Mesendoderm (in vitro differentiated cells): ENCODE data around the gene ZCCHC4. TPM values are rescaled to one million over a fixed set of nuclear protein-coding genes. Genes with fewer than 3 reads are reported as not detected.

Source experiments
- DNase-seq: peaks from one replicate; pipeline ENCODE4 v3.0.0; 2013
- H2AK5ac ChIP-seq: 2 replicates; pipeline ENCODE4 v1.6.1; 2013; ENCODE audit warnings: low read length, inconsistent platforms
- H2BK120ac ChIP-seq: 2 replicates; pipeline ENCODE4 v1.6.1; 2013; ENCODE audit warnings: low read depth, mild to moderate bottlenecking, low read length, moderate library complexity, mixed read lengths
- H2BK15ac ChIP-seq: replicated peaks from 2 replicates; pipeline ENCODE4 v1.6.1; 2013; ENCODE audit warnings: low read depth, mild to moderate bottlenecking, moderate library complexity
- H2BK5ac ChIP-seq: 2 replicates; pipeline ENCODE4 v1.6.1; 2013; ENCODE audit warnings: low read length, inconsistent platforms
- H3K18ac ChIP-seq: 2 replicates; pipeline ENCODE4 v1.6.1; 2013; ENCODE audit warnings: mild to moderate bottlenecking, low read length, mixed read lengths
- H3K23ac ChIP-seq: one replicate; pipeline ENCODE4 v1.6.1; 2013; ENCODE audit warnings: low read length
- H3K27ac ChIP-seq: 2 replicates; pipeline ENCODE4 v1.5.1; 2013; ENCODE audit warnings: low read depth, mild to moderate bottlenecking, inconsistent platforms, low read length, moderate library complexity
- H3K27me3 ChIP-seq: 2 replicates; pipeline ENCODE4 v1.6.1; 2013; ENCODE audit warnings: low read length, control low read depth, mild to moderate bottlenecking, inconsistent platforms; ENCODE audit not compliant: insufficient read depth, poor library complexity
- H3K36me3 ChIP-seq: 2 replicates; pipeline ENCODE4 v1.6.1; 2013; ENCODE audit warnings: low read length, inconsistent platforms; ENCODE audit not compliant: control insufficient read depth, insufficient read depth
- H3K4ac ChIP-seq: one replicate; pipeline ENCODE4 v1.6.1; 2013; ENCODE audit warnings: low read depth, mild to moderate bottlenecking, low read length, moderate library complexity
- H3K4me1 ChIP-seq: 2 replicates; pipeline ENCODE4 v1.6.1; 2013; ENCODE audit warnings: low read depth, low read length, inconsistent platforms; ENCODE audit not compliant: control insufficient read depth
- H3K4me2 ChIP-seq: 2 replicates; pipeline ENCODE4 v1.6.1; 2013; ENCODE audit warnings: low read length
- H3K4me3 ChIP-seq: 2 replicates; pipeline ENCODE4 v1.5.1; 2013; ENCODE audit warnings: mild to moderate bottlenecking, low read length
- H3K56ac ChIP-seq: one replicate; pipeline ENCODE4 v1.6.1; 2013; ENCODE audit warnings: low read length
- H3K79me1 ChIP-seq: 2 replicates; pipeline ENCODE4 v1.6.1; 2013; ENCODE audit warnings: low read length, inconsistent platforms
- H3K79me2 ChIP-seq: 2 replicates; pipeline ENCODE4 v1.6.1; 2013; ENCODE audit warnings: mild to moderate bottlenecking, low read length; ENCODE audit not compliant: control insufficient read depth, insufficient read depth
- H3K9ac ChIP-seq: 2 replicates; pipeline ENCODE4 v1.6.1; 2013; ENCODE audit warnings: low read length, inconsistent platforms
- H4K5ac ChIP-seq: one replicate; pipeline ENCODE4 v1.6.1; 2013; ENCODE audit warnings: low read length
- H4K8ac ChIP-seq: one replicate; pipeline ENCODE4 v1.6.1; 2013; ENCODE audit warnings: low read depth, mild to moderate bottlenecking, control low read depth, low read length, moderate library complexity
- WGBS: extraction: QIAGEN DNeasy Blood & Tissue Kit; methylation state at CpG from one replicate; pipeline ENCODE4 v1.1.7; 2013; ENCODE audit warnings: low lambda C conversion rate, missing lambda C conversion rate; ENCODE audit not compliant: insufficient coverage; ENCODE audit errors: extremely low coverage; 5-methylcytosine and 5-hydroxymethylcytosine counted together
- polyA plus RNA-seq, 2 experiments: library from polyadenylated mRNA; stranded (reverse); fragments of 200-250 nt; gene quantifications; one replicate each; pipeline ENCODE4 v1.2.3, GENCODE V29; 2013

ZCCHC4 gene
- 7.1 TPM for polyA plus RNA-seq (2013, experiment 1 of 2)
- 7.2 TPM for polyA plus RNA-seq (2013, experiment 2 of 2)

DNA sequence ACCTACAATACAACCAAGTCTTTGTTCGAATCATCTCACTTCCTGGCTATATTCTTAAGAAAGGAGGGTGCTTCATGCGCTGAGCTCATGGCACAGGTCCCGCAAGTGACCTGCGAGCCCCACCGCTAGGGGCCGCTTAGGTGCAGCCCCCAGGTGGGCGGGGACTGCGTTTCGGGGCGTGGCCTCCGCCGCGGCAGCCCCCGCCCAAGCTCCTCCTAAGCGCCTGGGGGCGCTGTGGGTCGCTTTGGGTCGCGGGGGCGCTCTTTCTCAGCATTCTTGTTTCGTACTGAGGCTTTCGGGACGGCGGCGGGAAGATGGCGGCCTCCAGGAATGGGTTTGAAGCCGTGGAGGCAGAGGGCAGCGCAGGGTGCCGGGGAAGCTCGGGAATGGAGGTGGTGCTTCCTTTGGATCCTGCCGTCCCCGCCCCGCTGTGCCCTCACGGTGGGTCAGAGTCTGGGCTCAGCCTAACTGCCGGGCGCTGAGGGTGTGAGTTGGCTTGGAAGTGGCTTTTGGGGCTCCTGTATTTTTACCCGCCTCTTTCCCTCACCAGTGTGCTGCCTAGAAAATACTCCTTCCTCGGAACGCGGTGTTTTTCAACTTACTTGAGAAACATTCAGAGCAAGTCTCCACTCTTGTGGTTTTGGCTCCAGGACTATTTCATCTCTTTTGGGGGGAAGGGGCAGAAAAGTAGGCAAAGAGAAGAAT is at the start of gene ZCCHC4:
TSS of gene ZCCHC4 (plus strand) at position 279 of the 705 bp plus-strand sequence. CDS start at position 315, 36 bp downstream.
- H3K79me2 ChIP-seq: no peaks in the 10 kb centered on the region
- peaks cover 3% of the 10 kb centered on the region for H3K79me1 ChIP-seq
- no peaks in the 10 kb centered on the region for H3K4me1 ChIP-seq
- no peak within 1 kb of the TSS for H2BK15ac ChIP-seq
- DNase-seq: peak; percentile 92
- no peak within 1 kb of the TSS for H2AK5ac ChIP-seq
- H3K4ac ChIP-seq: no peak within 1 kb of the TSS
- H3K27ac ChIP-seq: peak within 1 kb of the TSS; percentile 74
- H3K23ac ChIP-seq: no peak within 1 kb of the TSS
- H3K4me2 ChIP-seq: peak within 1 kb of the TSS; percentile 54
- peak within 1 kb of the TSS; percentile 76 for H3K4me3 ChIP-seq
- H2BK5ac ChIP-seq: no peak within 1 kb of the TSS
- H3K27me3 ChIP-seq: no peaks in the 10 kb centered on the region
- WGBS: no CpG with 5 or more reads among the region's 40 CpGs
- H3K36me3 ChIP-seq: no peaks in the 10 kb centered on the region
- H3K56ac ChIP-seq: peak within 1 kb of the TSS; percentile 94
- H4K8ac ChIP-seq: no peak within 1 kb of the TSS
- no peak within 1 kb of the TSS for H4K5ac ChIP-seq
- peak within 1 kb of the TSS; percentile 82 for H3K9ac ChIP-seq
- H3K18ac ChIP-seq: no peak within 1 kb of the TSS
- H2BK120ac ChIP-seq: no peak within 1 kb of the TSS

DNA sequence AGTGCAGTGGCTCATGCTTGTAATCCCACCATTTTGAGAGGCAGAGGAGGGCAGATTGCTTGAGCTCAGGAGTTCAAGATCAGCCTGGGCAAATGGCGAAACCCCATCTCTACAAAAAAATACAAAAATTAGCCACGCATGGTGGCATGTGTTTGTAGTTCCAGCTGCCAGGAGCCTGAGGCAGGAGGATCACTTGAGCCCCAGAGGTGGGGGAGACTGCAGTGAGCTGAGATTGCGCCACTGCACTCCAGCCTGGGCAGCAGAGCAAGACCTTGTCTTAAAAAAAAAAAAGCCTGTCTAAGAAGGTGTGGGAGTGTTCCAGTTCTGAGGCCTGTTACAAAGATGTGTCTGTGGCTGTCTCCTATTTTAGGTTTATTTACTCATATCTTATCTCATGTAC is 40.7 kb upstream of the ZCCHC4 start:
- H4K8ac ChIP-seq: no peak overlapping the region
- no peak overlapping the region for H3K4me2 ChIP-seq
- no peak overlapping the region for H4K5ac ChIP-seq
- H3K27ac ChIP-seq: no peak overlapping the region
- H2BK15ac ChIP-seq: no peak overlapping the region
- H3K27me3 ChIP-seq: no peaks in the 10 kb centered on the region
- H3K18ac ChIP-seq: no peak overlapping the region
- no peak overlapping the region for H2BK5ac ChIP-seq
- DNase-seq: no peak
- no CpG with 5 or more reads among the region's 3 CpGs for WGBS
- no peak overlapping the region for H2AK5ac ChIP-seq
- no peak overlapping the region for H3K9ac ChIP-seq
- H3K23ac ChIP-seq: no peak overlapping the region
- H3K79me2 ChIP-seq: no peaks in the 10 kb centered on the region
- no peak overlapping the region for H3K4ac ChIP-seq
- H3K79me1 ChIP-seq: no peaks in the 10 kb centered on the region
- H3K56ac ChIP-seq: no peak overlapping the region
- H3K36me3 ChIP-seq: no peaks in the 10 kb centered on the region
- no peak overlapping the region for H2BK120ac ChIP-seq
- H3K4me3 ChIP-seq: no peak overlapping the region
- no peaks in the 10 kb centered on the region for H3K4me1 ChIP-seq

DNA sequence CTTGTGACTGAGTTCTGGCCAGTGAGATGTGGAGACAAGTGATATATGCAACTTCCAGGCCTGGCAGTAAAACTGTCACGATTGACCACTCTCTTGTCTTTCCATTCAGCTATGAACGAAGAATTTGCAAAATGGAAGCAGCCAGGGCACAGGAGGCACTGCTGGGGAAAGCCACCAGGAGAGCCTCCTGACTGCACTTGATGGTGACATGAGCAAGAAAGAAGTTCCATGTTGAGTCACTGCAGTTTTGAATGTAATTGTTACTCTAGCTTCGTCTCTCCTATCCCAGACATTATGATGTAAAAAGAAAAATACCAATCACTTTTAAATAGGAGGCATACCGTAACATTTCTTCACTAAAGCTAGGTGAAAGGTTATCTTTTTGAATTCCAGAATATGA is 32.4 kb upstream of the ZCCHC4 start:
- no peak overlapping the region for H2BK15ac ChIP-seq
- no peak overlapping the region for H4K8ac ChIP-seq
- H3K18ac ChIP-seq: no peak overlapping the region
- WGBS: no CpG with 5 or more reads among the region's 4 CpGs
- no peak for DNase-seq
- no peaks in the 10 kb centered on the region for H3K79me2 ChIP-seq
- no peak overlapping the region for H2BK5ac ChIP-seq
- no peak overlapping the region for H3K4me3 ChIP-seq
- H2BK120ac ChIP-seq: no peak overlapping the region
- H3K27me3 ChIP-seq: no peaks in the 10 kb centered on the region
- no peak overlapping the region for H2AK5ac ChIP-seq
- no peaks in the 10 kb centered on the region for H3K79me1 ChIP-seq
- H3K4me1 ChIP-seq: no peaks in the 10 kb centered on the region
- no peak overlapping the region for H4K5ac ChIP-seq
- H3K56ac ChIP-seq: no peak overlapping the region
- H3K36me3 ChIP-seq: no peaks in the 10 kb centered on the region
- no peak overlapping the region for H3K27ac ChIP-seq
- no peak overlapping the region for H3K9ac ChIP-seq
- no peak overlapping the region for H3K4ac ChIP-seq
- no peak overlapping the region for H3K4me2 ChIP-seq
- H3K23ac ChIP-seq: no peak overlapping the region

DNA sequence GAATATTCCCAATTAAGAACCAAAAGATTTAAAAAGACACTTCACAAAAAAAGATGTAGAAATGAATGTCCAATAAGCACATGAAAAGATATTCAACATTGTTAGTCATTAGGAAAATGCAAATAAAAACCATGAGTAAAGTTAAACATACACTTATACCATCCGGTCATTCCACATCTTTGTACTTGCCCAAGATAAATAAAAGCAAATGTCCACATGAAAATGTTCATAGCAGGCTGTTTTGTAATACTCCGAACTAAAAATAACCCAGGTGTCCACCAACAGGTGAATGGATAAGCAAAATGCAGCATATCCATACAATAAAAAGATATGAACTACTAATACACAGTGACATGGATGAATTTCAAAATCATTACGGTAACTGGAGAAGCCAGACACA is 28.6 kb upstream of the ZCCHC4 start:
- no peak for DNase-seq
- Histone ChIP-seq H3K9ac (no peak overlapping the region), H4K8ac (no peak overlapping the region), H3K27me3 (no peaks in the 10 kb centered on the region), H3K4ac (no peak overlapping the region), H3K79me1 (no peaks in the 10 kb centered on the region), H2BK15ac (no peak overlapping the region), H3K4me2 (no peak overlapping the region), H3K4me1 (no peaks in the 10 kb centered on the region), H2BK120ac (no peak overlapping the region), H3K27ac (no peak overlapping the region), H3K36me3 (no peaks in the 10 kb centered on the region), H4K5ac (no peak overlapping the region), H3K23ac (no peak overlapping the region), H3K18ac (no peak overlapping the region), H3K4me3 (no peak overlapping the region), H3K56ac (no peak overlapping the region), H3K79me2 (no peaks in the 10 kb centered on the region), H2AK5ac (no peak overlapping the region), H2BK5ac (no peak overlapping the region)
- no CpG with 5 or more reads among the region's 3 CpGs for WGBS

GRCh38 chr4:25284466-25284865 is 28.1 kb upstream of the ZCCHC4 start:
- no peak overlapping the region for H2BK120ac ChIP-seq
- no peak overlapping the region for H3K4me2 ChIP-seq
- no peak overlapping the region for H2BK15ac ChIP-seq
- no peak overlapping the region for H3K4me3 ChIP-seq
- no peak overlapping the region for H3K56ac ChIP-seq
- H2AK5ac ChIP-seq: no peak overlapping the region
- no peak for DNase-seq
- H3K27me3 ChIP-seq: no peaks in the 10 kb centered on the region
- H3K27ac ChIP-seq: no peak overlapping the region
- no peak overlapping the region for H3K18ac ChIP-seq
- H3K4ac ChIP-seq: no peak overlapping the region
- no peaks in the 10 kb centered on the region for H3K4me1 ChIP-seq
- H2BK5ac ChIP-seq: no peak overlapping the region
- H3K9ac ChIP-seq: no peak overlapping the region
- no peak overlapping the region for H4K5ac ChIP-seq
- H3K79me2 ChIP-seq: no peaks in the 10 kb centered on the region
- H3K23ac ChIP-seq: no peak overlapping the region
- WGBS: no CpG with 5 or more reads among the region's 3 CpGs
- H3K36me3 ChIP-seq: no peaks in the 10 kb centered on the region
- H3K79me1 ChIP-seq: no peaks in the 10 kb centered on the region
- H4K8ac ChIP-seq: no peak overlapping the region
